SU-DHL-6 (cell line): ENCODE measurements around the gene HTD2.
A peak's percentile ranks its signal among the peaks of the same experiment; 100 is the strongest.
"Not testable (repeated sequence)": the region's sequence is repeated elsewhere in the genome, so short reads cannot be mapped to it uniquely, and the experiment has no call there.

Source experiments
- H2AFZ ChIP-seq: fragments of 200-600 bp; sonication (generic); 2 replicates; pipeline ENCODE4 v1.6.1; 2014; ENCODE audit warnings: low read depth, mild to moderate bottlenecking, moderate library complexity, mixed read lengths, antibody characterized with exemption, low read length; ENCODE audit not compliant: severe bottlenecking
- H3F3A ChIP-seq: fragments of 200-600 bp; shearing (Covaris generic); 2 replicates; pipeline ENCODE4 v1.6.0; 2016; ENCODE audit warnings: antibody characterized with exemption, mild to moderate bottlenecking; ENCODE audit not compliant: insufficient read depth
- H3K27ac ChIP-seq: fragments of 200-600 bp; sonication (generic); 2 replicates; pipeline ENCODE4 v1.5.1; 2016; ENCODE audit warnings: low read depth, mild to moderate bottlenecking, low read length, moderate library complexity, mixed read lengths
- H3K27me3 ChIP-seq: fragments of 200-600 bp; sonication (generic), shearing (Covaris generic); 2 replicates; pipeline ENCODE4 v1.6.0; 2014; ENCODE audit warnings: mild to moderate bottlenecking, low read length
- H3K36me3 ChIP-seq: fragments of 200-600 bp; sonication (generic); 2 replicates; pipeline ENCODE4 v1.6.1; 2014; ENCODE audit warnings: mild to moderate bottlenecking, low read length, mixed read lengths
- H3K4me2 ChIP-seq: fragments of 300-600, 200-600 bp; shearing (Covaris generic), sonication (generic); 2 replicates; pipeline ENCODE4 v1.6.0; 2014; ENCODE audit warnings: low read length, low read depth, mild to moderate bottlenecking; ENCODE audit not compliant: poor library complexity, severe bottlenecking
- H3K4me3 ChIP-seq: fragments of 200-600 bp; sonication (generic); 2 replicates; pipeline ENCODE4 v1.5.1; 2014; ENCODE audit warnings: antibody characterized with exemption, low read length, mild to moderate bottlenecking, mixed read lengths; ENCODE audit not compliant: insufficient read depth, poor library complexity, severe bottlenecking
- H3K79me2 ChIP-seq: fragments of 200-600 bp; sonication (generic); 2 replicates; pipeline ENCODE4 v1.6.1; 2014; ENCODE audit warnings: mild to moderate bottlenecking, low read length, moderate library complexity; ENCODE audit not compliant: insufficient read depth
- H3K9ac ChIP-seq: fragments of 200-600 bp; sonication (generic); 2 replicates; pipeline ENCODE4 v1.7.0; 2014; ENCODE audit warnings: mild to moderate bottlenecking, low read length
- H3K9me2 ChIP-seq: fragments of 200-600 bp; sonication (generic); replicated peaks from 2 replicates; pipeline ENCODE4 v1.6.1; 2014; ENCODE audit warnings: low read length; ENCODE audit not compliant: insufficient read depth
- H3K9me3 ChIP-seq: fragments of 200-600 bp; sonication (generic); 2 replicates; pipeline ENCODE4 v1.6.1; 2014; ENCODE audit warnings: low read length, mixed read lengths; ENCODE audit not compliant: insufficient read depth
- H4K20me1 ChIP-seq: fragments of 200-600 bp; sonication (generic); 2 replicates; pipeline ENCODE4 v1.6.1; 2014; ENCODE audit warnings: low read depth, mild to moderate bottlenecking, antibody characterized with exemption, low read length, moderate library complexity, mixed read lengths
- CTCF ChIP-seq: fragments of 200-600 bp; sonication (generic); IDR thresholded peaks from one replicate; pipeline ENCODE4 v1.5.1; 2017; ENCODE audit warnings: antibody characterized with exemption, mild to moderate bottlenecking, low read length, moderate library complexity; ENCODE audit not compliant: insufficient read depth, poor library complexity, severe bottlenecking
- EZH2phosphoT487 ChIP-seq: fragments of 200-600 bp; sonication (generic), shearing (Covaris generic); conservative IDR thresholded peaks from 2 replicates; pipeline ENCODE4 v1.6.1; 2018; ENCODE audit warnings: mild to moderate bottlenecking, antibody characterized with exemption, low read length, moderate library complexity, mixed read lengths

The HTD2 gene

DNA sequence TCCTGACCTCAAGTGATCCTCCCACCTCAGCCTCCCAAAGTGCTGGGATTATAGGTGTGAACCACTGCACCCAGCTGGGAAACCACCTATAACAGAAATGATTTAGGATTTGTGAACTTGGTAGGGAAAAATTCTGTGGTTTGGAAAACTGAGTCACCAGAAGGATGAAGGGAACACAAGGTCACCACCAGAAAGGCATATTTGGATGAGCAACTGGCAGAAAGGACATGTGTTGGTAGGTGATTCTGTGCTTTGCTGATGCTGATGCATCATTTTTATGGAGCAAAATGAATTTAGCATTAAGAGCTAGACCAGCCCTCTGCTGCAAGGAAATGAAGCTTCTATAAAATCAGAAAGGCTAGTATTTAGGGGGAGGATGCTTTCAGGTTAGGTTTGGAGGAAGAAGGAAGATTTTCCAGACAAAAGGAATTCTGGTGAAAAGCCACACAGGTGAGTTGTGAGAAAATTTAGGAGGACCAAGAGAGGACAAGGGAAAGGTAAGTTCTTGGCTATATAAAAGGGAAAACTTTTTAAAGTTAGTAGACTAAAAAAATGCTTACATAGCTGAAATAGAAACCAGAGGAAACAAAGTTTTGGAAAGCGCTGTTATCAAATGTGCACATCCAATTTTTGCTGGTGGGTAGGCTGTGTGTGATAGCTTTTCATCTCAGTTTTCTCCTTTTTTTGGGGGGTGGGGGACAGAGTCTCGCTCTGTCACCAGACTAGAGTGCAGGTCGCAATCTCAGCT, 30.0 kb downstream of the HTD2 start:
- H3K79me2 ChIP-seq = peaks cover 64% of the 10 kb centered on the region
- TF ChIP-seq EZH2phosphoT487 (no peak), CTCF (no peak)
- no peaks in the 10 kb centered on the region for H3K9me2 ChIP-seq
- peak overlapping the region; percentile 100 for H3K4me2 ChIP-seq
- H3K27me3 ChIP-seq = no peaks in the 10 kb centered on the region
- peaks cover 70% of the 10 kb centered on the region for H3F3A ChIP-seq
- H3K9ac ChIP-seq = peak overlapping the region; percentile 19; the same call in 1 of the 2 replicates
- H3K27ac ChIP-seq = peak overlapping the region; percentile 98
- H3K4me3 ChIP-seq = no peak overlapping the region
- no peaks in the 10 kb centered on the region for H3K9me3 ChIP-seq
- H2AFZ ChIP-seq = no peak overlapping the region
- H3K36me3 ChIP-seq = peaks cover 9% of the 10 kb centered on the region; the same call in 1 of the 2 replicates
- H4K20me1 ChIP-seq = no peaks in the 10 kb centered on the region

DNA sequence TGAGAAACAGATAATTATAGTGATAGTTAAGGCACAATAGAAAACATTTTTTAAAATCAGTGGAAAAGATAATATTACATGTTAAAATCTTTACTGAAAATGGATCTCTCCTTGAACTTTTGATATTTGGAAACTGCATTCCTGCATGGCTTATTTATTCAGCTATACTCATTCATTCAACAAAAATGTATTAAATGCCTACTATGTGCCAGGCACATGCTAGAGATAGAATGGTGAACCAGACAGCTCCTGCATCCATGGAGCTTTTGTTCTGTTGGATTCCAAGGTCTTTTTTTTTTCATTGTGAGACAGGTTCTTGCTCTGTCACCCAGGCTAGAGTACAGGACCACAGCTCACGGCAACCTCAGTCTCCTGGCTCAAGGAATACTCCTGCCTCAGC, 30.9 kb downstream of the HTD2 start:
- Histone ChIP-seq H3K27ac (peak overlapping the region; percentile 98), H3K4me3 (no peak overlapping the region), H3K36me3 (peaks cover 9% of the 10 kb centered on the region; the same call in 1 of the 2 replicates), H3K9ac (peak overlapping the region; percentile 19; the same call in 1 of the 2 replicates), H3K9me3 (no peaks in the 10 kb centered on the region), H2AFZ (no peak overlapping the region), H3K9me2 (no peaks in the 10 kb centered on the region), H3K4me2 (peak overlapping the region; percentile 100), H3K79me2 (peaks cover 73% of the 10 kb centered on the region), H3F3A (peaks cover 77% of the 10 kb centered on the region), H3K27me3 (no peaks in the 10 kb centered on the region), H4K20me1 (no peaks in the 10 kb centered on the region)
- TF ChIP-seq EZH2phosphoT487 = no peak

- H3K9me2 ChIP-seq, H3K27me3 ChIP-seq, H2AFZ ChIP-seq, H3K9me3 ChIP-seq, H3K36me3 ChIP-seq, H4K20me1 ChIP-seq: not testable (repeated sequence)
- peak overlapping the region; percentile 100 for H3K4me2 ChIP-seq
- peak overlapping the region; percentile 98 for H3K27ac ChIP-seq
- peak overlapping the region; percentile 16 for H3K4me3 ChIP-seq
- peak overlapping the region; percentile 40 for H3K9ac ChIP-seq
- H3K79me2 ChIP-seq = peaks cover 80% of the 10 kb centered on the region
- peaks cover 86% of the 10 kb centered on the region for H3F3A ChIP-seq
Measured at GRCh38 chr3:58339146-58339545, 32.8 kb downstream of the HTD2 start.

- H3K27ac ChIP-seq = peak overlapping the region; percentile 98
- H3K4me3 ChIP-seq = no peak overlapping the region
- peaks cover 85% of the 10 kb centered on the region for H3F3A ChIP-seq
- no peaks in the 10 kb centered on the region for H3K9me2 ChIP-seq
- TF ChIP-seq EZH2phosphoT487 = no peak
- no peak overlapping the region for H2AFZ ChIP-seq
- peaks cover 80% of the 10 kb centered on the region for H3K79me2 ChIP-seq
- H3K9me3 ChIP-seq = no peaks in the 10 kb centered on the region
- H4K20me1 ChIP-seq = no peaks in the 10 kb centered on the region
- no peaks in the 10 kb centered on the region for H3K27me3 ChIP-seq
- peak overlapping the region; percentile 63 for H3K4me2 ChIP-seq
- H3K36me3 ChIP-seq = peaks cover 9% of the 10 kb centered on the region; the same call in 1 of the 2 replicates
- peak overlapping the region; percentile 53 for H3K9ac ChIP-seq
Measured at GRCh38 chr3:58340594-58341244, 34.4 kb downstream of the HTD2 start.
